NCI-H526 (cell line): ENCODE data around the gene PDE6B.
"Not testable (repeated sequence)": the region's sequence is repeated elsewhere in the genome, so short reads cannot be mapped to it uniquely, and the experiment has no call there.

Experiments
- DNase-seq, 2 experiments: peaks; one replicate each; lab custom pipeline; 2025; lab: John Stamatoyannopoulos, UW

PDE6B gene

GRCh38 chr4:656436-657337 lies 31.3 kb downstream of the PDE6B start:
- DNase-seq: no peak

- no peak for DNase-seq
Measured at GRCh38 chr4:657338-657833, 32.0 kb downstream of the PDE6B start.

DNA sequence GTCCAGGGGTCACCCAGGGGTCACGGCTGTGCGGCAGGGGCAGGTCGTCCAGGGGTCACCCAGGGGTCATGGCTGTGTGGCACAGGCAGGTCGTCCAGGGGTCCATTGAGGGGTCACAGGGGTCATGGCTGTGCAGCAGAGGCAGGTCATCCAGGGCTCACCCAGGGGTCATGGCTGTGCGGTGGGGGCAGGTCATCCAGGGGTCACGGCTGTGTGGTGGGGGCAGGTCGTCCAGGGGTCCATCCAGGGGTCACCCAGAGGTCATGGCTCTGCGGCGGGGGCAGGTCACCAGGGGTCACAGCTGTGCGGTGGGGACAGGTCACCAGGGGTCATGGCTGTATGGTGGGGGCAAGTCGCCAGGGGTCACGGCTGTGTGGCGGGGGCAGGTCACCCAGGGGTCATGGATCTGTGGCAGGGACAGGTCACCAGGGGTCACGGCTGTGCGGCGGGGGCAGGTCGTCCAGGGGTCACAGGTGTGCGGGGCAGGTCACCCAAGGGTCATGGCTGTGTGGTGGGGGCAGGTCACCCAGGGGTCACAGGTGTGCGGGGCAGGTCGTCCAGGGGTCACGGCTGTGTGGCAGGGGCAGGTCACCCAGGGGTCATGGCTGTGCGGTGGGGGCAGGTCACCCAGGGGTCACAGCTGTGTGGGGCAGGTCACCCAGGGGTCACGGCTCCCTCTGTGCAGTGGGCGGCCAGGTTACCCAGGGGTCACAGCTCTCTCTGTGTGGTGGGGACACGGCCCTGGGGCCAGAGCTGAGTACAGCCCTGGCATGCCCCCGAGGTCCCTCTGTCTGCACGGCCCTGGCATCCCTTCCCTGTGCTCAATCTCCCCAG lies 32.7 kb downstream of the PDE6B start:
- DNase-seq: no peak

- no peak for DNase-seq
Measured at GRCh38 chr4:658681-659667, 33.6 kb downstream of the PDE6B start.

- DNase-seq: no peak
Measured at GRCh38 chr4:659851-660250, 34.5 kb downstream of the PDE6B start.

DNA sequence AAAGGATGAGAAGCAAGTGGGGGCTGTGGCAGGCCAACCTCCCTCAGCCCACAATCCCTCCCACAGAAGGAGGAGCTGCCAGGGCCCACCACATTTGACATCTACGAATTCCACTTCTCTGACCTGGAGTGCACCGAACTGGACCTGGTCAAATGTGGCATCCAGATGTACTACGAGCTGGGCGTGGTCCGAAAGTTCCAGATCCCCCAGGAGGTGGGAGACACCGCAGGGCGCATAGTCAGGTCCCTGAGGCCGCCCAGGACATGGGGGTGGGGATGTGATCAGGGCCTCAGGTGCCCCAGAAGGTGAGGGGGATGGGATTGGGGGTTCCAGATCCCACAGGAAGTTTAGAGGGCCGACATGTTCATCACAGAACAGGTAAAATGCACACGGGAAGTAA lies 35.0 kb downstream of the PDE6B start:
- DNase-seq: no peak

GRCh38 chr4:661231-661630 lies 35.9 kb downstream of the PDE6B start:
- DNase-seq: no peak

DNA sequence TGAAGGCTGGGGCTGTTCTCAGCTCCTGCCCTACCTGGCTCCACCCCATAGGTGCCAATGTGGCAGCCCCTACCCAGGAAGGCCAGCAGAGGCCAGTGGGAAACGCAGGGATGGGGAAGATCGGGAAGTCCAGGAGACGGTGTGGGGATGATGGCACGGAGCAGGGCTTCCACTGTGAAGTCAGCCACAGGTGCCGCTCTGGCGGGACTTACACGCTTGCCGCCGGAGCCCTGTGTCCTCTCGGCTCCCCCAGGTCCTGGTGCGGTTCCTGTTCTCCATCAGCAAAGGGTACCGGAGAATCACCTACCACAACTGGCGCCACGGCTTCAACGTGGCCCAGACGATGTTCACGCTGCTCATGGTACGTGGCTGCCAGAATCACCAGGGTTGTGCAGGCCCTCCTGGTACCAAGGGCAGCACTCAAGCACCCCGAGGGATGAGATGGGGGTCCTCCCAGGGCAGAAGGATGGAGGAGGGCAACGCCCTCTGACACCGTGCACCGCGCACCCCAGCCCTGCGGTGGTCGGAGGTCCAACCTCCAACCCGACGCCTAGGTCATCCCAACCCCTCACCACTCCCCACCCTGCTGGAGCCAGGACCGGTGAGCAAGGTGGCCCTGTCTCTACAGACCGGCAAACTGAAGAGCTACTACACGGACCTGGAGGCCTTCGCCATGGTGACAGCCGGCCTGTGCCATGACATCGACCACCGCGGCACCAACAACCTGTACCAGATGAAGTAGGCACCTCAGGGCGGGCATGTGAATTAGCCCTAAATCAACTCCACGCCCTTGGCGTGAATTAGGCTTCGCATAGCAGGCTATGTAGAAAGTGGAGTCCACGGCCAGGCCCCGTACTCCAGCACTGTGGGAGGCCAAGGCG lies 36.7 kb downstream of the PDE6B start:
- no peak for DNase-seq

- DNase-seq: no peak
Measured at GRCh38 chr4:663046-663437, 37.7 kb downstream of the PDE6B start.

- DNase-seq: peak; percentile 28 to 73
Measured at GRCh38 chr4:663438-664428, 38.4 kb downstream of the PDE6B start.

GRCh38 chr4:664713-665231 lies 39.4 kb downstream of the PDE6B start:
- no peak for DNase-seq

DNA sequence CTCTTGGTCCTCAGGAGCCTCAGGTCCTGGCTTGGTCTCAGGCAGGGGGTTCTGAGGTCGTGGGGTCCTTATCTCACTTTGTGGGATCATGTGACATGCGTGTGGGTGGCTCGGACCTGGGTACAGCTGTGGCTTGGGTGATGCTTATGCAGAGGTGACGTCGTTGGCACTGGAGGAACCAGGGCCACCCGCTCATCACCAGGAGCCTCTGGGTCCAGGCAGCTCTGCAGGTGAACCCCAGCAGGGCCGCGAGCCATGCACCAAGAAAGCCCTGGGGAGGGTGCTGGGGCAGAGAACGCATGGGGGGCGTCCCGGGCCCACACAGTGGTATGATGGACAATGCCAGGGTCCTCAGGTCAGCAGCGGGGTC lies 40.0 kb downstream of the PDE6B start:
- DNase-seq: no peak

DNA sequence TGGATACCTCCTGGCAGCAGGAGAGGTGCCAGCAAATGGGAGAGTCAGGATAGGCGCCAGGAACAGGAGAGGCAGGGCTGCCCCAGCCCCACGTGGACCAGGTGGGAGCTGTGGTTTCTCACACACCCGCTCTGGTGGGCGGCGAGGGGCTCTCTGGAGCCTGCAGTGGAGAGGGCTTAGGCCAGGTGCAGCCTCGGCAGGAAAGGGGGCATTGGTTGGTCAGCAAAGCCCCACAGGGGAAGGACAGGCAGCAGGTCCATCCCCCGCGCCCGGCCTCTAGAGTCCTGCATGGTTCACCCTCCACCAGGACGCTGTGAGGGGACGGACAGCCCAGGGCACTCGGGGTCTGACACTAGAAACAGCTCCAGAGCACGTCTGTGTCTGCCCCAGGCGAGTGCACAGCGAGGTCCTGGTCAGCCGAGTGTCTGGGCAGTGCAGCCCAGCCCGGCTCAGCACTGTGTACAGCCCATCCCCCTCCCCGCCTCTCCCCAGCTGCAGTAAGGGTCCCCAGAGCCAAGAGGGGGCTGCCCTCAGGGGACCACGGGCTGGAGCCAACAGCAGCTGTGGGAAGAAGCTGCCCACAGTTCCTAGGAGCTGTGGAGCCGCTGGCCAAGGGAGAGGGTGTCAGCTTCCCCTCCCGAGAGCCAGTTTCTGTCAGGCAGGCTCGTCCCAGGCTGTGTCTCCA lies 40.5 kb downstream of the PDE6B start:
- no peak for DNase-seq

DNA sequence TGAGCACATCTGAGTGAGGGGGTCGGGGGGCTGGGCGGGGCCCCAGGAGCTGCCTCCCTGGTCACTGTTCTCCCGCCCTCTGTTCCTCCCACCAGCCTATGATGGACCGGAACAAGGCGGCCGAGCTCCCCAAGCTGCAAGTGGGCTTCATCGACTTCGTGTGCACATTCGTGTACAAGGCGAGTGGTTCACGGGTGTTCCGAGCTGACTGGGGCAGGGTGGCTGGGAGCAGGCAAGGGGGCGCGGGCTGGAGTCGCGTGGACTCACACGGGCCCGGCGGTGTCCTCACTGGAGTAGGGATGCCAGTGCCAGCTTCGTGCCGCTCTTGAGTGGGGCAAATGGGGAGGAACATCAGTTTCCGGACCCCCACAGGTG lies 41.0 kb downstream of the PDE6B start:
- no peak for DNase-seq

GRCh38 chr4:666822-667544 lies 41.6 kb downstream of the PDE6B start:
- DNase-seq: no peak

DNA sequence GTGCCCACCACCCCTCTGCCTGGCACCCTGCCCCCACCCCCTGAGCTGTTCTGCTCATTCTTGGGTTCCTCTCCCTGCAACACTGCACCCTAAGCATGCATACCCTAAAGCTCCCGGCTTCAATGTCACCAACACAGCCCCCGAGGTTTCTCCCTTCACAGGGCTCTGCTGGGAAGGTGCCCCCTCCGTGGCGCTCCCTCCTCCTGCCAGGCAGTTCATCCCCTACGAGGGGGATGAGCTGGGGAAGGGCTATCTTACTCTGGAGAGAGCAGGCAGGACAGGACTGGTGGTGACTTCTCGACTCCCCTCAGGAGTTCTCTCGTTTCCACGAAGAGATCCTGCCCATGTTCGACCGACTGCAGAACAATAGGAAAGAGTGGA lies 42.2 kb downstream of the PDE6B start:
- no peak for DNase-seq

- DNase-seq: not testable (repeated sequence)
Measured at GRCh38 chr4:668219-668618, 42.8 kb downstream of the PDE6B start.
